Measurements from ENCODE around the gene AXIN2.
"Not testable (repeated sequence)": the region's sequence is repeated elsewhere in the genome, so short reads cannot be mapped to it uniquely, and the experiment has no call there.

AXIN2 gene

DNA sequence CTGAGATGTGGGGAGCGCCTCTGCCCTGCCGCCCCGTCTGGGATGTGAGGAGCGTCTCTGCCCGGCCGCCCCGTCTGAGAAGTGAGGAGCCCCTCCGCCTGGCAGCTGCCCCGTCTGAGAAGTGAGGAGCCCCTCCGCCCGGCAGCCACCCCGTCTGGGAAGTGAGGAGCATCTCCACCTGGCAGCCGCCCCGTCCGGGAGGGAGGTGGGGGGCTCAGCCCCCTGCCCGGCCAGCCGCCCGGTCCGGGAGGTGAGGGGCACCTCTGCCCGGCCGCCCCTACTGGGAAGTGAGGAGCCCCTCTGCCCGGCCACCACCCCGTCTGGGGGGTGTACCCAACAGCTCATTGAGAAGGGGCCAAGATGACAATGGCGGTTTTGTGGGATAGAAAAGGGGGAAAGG is 77.0 kb downstream of the AXIN2 start:
- not testable (repeated sequence) for DNase-seq (ENCODE audit: low spot score)

DNA sequence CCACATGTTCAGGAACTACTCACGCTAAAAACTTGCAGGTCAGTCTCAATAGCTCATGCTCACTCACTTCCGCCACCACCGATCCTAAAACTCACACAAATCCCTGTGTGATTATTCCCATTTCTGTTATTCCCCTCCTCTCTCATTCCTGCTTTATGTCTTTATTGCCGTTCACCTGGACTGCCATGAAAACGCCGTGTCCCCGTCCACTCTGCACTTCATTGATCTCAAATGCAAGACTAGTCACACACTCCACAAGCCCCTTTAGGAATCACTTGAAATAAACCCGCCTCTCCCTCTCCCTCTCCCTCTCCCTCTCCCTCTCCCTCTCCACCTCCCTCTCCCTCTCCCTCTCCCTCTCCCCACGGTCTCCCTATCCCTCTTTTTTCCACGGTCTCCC is 78.0 kb downstream of the AXIN2 start:
- DNase-seq (ENCODE audit: low spot score): no peak

DNA sequence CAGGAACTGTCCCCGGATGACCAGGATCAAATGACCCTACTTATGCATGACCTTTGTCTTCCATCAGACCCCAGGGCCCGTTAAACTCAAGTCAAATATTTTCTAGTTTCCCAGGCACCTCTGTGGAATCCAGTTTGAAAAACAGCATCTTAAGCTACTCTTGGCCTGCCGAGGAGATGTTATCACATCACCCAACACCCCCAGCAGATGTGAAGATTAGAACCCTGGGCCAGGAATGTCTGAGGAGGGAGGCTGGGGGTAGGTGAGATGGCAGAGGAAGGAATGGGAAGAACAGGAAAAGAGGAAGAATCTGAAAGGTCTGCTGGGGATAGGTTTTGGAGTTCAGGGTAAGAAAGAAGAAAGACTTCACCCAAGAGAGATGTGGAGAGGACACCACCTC is 79.2 kb downstream of the AXIN2 start:
- no peak for DNase-seq (ENCODE audit: low spot score)

DNA sequence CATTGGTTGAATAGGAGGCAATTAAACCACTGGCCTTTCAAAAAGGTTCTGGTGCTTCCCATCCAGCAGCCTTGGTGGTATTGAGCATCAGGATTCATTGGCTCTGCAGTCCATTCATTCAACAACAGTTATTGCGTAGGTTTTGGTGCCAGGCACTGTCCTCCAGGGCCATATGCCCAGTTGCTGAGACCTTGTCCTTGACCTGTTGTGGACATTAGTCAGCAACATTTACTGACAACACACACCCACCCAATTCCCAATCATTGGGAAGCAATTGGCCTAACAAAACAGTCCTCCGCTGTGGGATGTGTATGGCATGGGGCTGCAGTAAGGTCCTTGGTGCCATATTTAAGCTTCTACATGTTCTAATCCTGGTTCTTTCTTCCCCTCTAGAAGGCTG is 82.2 kb downstream of the AXIN2 start:
- DNase-seq (ENCODE audit: low spot score): no peak
